ENCODE data around the gene SYNDIG1L. TPM values are rescaled to one million over a fixed set of nuclear protein-coding genes. Genes with fewer than 3 reads are reported as not detected.

The SYNDIG1L gene
- total and polyA plus RNA-seq, 7 donors, result not detected

DNA sequence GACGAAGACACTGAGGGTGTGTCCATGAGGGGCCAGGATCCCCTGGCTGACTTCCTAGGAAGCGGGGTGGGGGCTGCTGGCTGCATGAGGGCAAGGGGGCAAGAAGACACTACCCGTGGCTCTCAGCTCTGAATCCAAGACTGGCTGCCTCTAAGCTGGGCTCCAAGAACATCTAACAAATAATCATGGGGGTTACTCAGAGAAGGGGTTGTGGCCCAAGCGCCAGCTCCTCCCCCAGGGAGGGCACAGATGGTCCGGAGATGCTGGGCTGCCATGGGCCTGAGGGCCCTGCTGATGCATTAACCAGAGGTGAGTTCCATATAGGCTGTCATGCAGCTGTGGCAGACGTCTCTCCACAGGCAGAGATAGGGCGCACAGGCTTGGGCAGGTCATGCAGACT lies 14.3 kb downstream of the SYNDIG1L start:
- no peak overlapping the region for H3K27ac ChIP-seq
- ATAC-seq (no peak), DNase-seq (no peak)
- intact Hi-C loops (cut with DNase I), result no loop called here
- H3K4me1 ChIP-seq, result no peaks in the 10 kb centered on the region
- TF ChIP-seq CTCF (IDR thresholded peaks at IDR 0.05), result no peak
- no peak overlapping the region for H3K4me3 ChIP-seq
- no peaks in the 10 kb centered on the region for H3K9me3 ChIP-seq
- H3K27me3 ChIP-seq (ENCODE audit: insufficient read depth in 3 of 3, low read length in 2 of 3), result peaks cover 0 to 14% (median 3%) of the 10 kb centered on the region in 3 donors
- WGBS, 3 donors, result 74 to 79% (median 79%) methylated on average over 7 of the region's 7 CpGs
- no peaks in the 10 kb centered on the region for H3K36me3 ChIP-seq (ENCODE audit: insufficient read depth in 1 of 2, low read depth in 1 of 2)

- no peaks in the 10 kb centered on the region for H3K4me1 ChIP-seq
- no peak overlapping the region for H3K4me3 ChIP-seq
- DNase-seq (no peak), ATAC-seq (no peak)
- H3K9me3 ChIP-seq, result no peaks in the 10 kb centered on the region
- no peak for TF ChIP-seq CTCF (IDR thresholded peaks at IDR 0.05)
- intact Hi-C loops (cut with DNase I), result no loop called here
- H3K27me3 ChIP-seq (ENCODE audit: insufficient read depth in 3 of 3, low read length in 2 of 3), result peaks cover 0 to 8% (median 0%) of the 10 kb centered on the region in 3 donors
- 64 to 78% (median 70%) methylated on average over 6 of the region's 6 CpGs for WGBS, 3 donors
- no peak overlapping the region for H3K27ac ChIP-seq
- H3K36me3 ChIP-seq (ENCODE audit: insufficient read depth in 1 of 2, low read depth in 1 of 2), result no peaks in the 10 kb centered on the region
These were observed 16.6 kb downstream of the SYNDIG1L start for GRCh38 chr14:74409441-74409840.

GRCh38 chr14:74408870-74409269 lies 17.1 kb downstream of the SYNDIG1L start:
- Histone ChIP-seq H3K9me3 (no peaks in the 10 kb centered on the region), H3K27ac (no peak overlapping the region), H3K27me3 (ENCODE audit: insufficient read depth in 3 of 3, low read length in 2 of 3) (peaks cover 0 to 5% (median 0%) of the 10 kb centered on the region in 3 donors), H3K4me1 (no peaks in the 10 kb centered on the region), H3K36me3 (ENCODE audit: insufficient read depth in 1 of 2, low read depth in 1 of 2) (no peaks in the 10 kb centered on the region), H3K4me3 (no peak overlapping the region)
- intact Hi-C loops (cut with DNase I), result no loop called here
- ATAC-seq, result no peak
- no peak for TF ChIP-seq CTCF (IDR thresholded peaks at IDR 0.05)
- 80 to 92% (median 87%) methylated on average over 3 of the region's 3 CpGs for WGBS, 3 donors
- no peak for DNase-seq

DNA sequence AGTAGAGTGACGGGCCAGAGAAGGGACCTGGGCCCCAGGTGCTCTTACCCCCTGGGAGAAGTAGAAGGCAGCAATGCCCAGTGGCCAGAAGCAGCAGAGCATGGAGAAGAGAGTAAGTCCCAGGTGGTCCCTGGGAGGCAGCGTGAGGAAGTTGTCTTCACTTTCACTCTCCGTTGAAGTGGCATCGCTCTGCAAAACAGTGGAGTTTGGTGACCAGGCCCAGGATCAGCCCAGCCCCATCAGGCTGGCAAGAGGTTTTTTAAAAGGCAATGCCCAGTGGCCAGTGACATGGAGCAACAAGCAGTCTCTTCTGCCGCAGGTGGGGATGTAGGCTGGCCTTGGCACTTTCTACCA lies 18.2 kb downstream of the SYNDIG1L start:
- DNase-seq (no peak), ATAC-seq (no peak)
- Histone ChIP-seq H3K27me3 (ENCODE audit: insufficient read depth in 3 of 3, low read length in 2 of 3) (peaks cover 0 to 5% (median 0%) of the 10 kb centered on the region in 3 donors), H3K4me3 (no peak overlapping the region), H3K36me3 (ENCODE audit: insufficient read depth in 1 of 2, low read depth in 1 of 2) (no peaks in the 10 kb centered on the region), H3K9me3 (no peaks in the 10 kb centered on the region), H3K27ac (no peak overlapping the region), H3K4me1 (no peaks in the 10 kb centered on the region)
- no peak for TF ChIP-seq CTCF (IDR thresholded peaks at IDR 0.05)
- WGBS, 3 donors, result 86 to 91% (median 89%) methylated on average over 5 of the region's 5 CpGs
- intact Hi-C loops (cut with DNase I), result no loop called here

GRCh38 chr14:74407021-74407800 lies 18.8 kb downstream of the SYNDIG1L start:
- intact Hi-C loops (cut with DNase I), result no loop called here
- Histone ChIP-seq H3K27ac (no peak overlapping the region), H3K36me3 (ENCODE audit: insufficient read depth in 1 of 2, low read depth in 1 of 2) (no peaks in the 10 kb centered on the region), H3K4me3 (no peak overlapping the region), H3K4me1 (peaks cover under 1% of the 10 kb centered on the region), H3K27me3 (ENCODE audit: insufficient read depth in 3 of 3, low read length in 2 of 3) (peaks cover 0 to 5% (median 0%) of the 10 kb centered on the region in 3 donors), H3K9me3 (no peaks in the 10 kb centered on the region)
- no peak for TF ChIP-seq CTCF (IDR thresholded peaks at IDR 0.05)
- WGBS, 3 donors, result 86 to 90% (median 86%) methylated on average over 17 of the region's 17 CpGs
- ATAC-seq (no peak), DNase-seq (no peak)

All from psoas muscle (tissue), 8 donors.